Stimulated activated CD8-positive, alpha-beta memory T cell treated with anti-CD3 and anti-CD28 coated beads, Interleukin-15, amount 100 ng/mL, for 24 hours (primary cell): ENCODE measurements around the gene IKZF1.
"Not testable (repeated sequence)": the region's sequence is repeated elsewhere in the genome, so short reads cannot be mapped to it uniquely, and the experiment has no call there.

Experiments used
- DNase-seq: peaks from one replicate; pipeline ENCODE4 v3.0.0-alpha.2; 2020; ENCODE audit warnings: low read depth

IKZF1 gene

DNA sequence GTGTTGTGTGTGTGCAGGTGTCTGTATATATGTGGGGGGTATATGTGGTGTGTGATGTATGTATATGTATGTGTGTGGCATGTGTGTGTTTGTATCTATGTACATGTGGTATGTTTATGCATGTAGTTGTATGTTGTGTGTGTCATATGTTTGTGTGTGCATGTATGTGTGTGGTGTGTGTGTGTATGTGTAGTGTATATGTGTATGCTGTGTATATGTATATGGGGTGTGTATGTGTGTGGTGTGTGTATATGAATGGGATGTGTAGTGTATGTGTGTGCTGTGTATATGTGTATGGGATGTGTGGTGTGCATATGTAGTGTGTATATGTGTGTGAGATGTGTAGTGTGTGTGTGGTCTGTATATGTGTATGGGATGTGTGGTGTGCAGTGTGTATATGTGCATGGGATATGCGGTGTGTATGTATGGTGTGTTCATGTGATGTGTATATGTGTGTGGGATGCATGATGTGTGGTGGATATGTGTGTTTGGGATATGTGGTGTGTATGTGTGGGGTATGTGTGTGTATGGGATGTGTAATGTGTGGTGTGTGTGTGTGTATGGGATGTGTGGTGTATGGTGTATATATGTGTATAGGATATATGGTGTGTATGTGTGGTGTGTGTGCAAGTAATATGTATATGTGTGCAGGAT, 30.0 kb downstream of the IKZF1 start:
- DNase-seq = no peak

DNA sequence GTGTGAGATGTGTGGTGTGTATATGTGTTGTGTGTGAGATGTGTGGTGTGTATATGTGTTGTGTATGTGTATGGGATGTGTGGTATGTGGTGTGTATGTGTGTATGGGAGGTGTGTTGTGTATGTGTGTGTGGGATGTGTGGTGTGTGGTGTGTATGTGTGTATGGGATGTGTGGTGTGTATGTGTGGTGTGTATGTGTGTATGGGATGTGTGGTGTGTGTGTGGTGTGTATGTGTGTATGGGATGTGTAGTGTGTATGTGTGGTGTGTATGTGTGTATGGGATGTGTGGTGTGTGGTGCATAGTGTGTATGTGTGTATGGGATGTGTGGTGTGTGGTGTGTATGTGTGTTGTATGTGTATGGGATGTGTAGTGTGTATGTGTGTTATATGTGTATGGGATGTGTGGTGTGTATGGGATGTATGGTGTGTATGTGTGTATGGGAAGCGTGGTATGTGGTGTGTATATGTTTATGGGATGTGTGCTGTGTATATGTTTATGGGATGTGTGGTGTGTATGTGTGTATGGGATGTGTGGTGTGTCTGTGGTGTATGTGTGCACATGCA, 30.8 kb downstream of the IKZF1 start:
- DNase-seq = no peak

DNA sequence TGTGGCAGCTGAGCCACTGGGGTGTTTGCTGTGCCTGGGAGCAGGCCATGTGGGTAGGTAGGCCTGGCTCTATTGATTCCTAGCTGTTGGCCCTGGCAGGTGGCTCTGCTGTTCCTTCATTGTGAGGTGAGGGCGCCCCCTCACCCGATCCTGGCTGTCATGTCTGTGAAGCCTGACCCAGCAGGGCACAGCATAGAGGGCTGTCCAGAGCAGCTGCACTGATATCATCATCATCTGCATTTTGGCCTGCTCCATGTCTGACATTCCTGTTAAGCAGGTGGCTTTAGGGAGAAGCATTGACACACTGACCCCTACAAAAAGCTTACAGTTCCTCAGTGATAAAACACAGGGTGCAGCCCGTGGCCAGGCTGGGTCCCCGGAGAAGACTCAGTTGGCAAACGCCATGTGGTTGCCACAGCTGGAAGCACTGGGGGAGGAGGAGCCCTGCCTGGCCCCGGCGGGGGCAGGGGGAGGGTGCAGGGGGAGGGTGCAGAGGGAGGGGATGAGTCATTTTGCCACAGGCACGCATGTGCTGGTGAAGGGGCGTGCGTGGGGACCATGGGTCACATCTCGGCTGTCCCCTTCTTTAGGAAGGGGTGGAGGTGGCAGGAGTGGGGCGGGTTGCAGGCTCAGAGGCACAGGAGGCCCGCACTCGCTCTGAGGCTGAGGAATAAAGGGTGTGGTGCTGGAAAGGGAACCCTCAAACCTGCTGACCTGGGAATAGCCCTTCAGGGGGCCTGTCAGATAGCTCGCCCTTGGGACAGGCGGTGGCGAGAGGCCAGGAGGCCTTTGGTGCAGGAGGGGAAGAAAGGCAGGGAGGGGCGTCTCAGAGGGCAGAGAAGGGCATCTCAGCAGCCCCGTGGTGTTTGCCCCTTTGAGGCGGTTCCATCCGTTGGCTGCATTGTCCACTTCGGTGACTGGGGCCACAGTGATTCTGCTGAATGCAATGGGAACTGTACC, 31.6 kb downstream of the IKZF1 start:
- DNase-seq = peak; percentile 52

DNA sequence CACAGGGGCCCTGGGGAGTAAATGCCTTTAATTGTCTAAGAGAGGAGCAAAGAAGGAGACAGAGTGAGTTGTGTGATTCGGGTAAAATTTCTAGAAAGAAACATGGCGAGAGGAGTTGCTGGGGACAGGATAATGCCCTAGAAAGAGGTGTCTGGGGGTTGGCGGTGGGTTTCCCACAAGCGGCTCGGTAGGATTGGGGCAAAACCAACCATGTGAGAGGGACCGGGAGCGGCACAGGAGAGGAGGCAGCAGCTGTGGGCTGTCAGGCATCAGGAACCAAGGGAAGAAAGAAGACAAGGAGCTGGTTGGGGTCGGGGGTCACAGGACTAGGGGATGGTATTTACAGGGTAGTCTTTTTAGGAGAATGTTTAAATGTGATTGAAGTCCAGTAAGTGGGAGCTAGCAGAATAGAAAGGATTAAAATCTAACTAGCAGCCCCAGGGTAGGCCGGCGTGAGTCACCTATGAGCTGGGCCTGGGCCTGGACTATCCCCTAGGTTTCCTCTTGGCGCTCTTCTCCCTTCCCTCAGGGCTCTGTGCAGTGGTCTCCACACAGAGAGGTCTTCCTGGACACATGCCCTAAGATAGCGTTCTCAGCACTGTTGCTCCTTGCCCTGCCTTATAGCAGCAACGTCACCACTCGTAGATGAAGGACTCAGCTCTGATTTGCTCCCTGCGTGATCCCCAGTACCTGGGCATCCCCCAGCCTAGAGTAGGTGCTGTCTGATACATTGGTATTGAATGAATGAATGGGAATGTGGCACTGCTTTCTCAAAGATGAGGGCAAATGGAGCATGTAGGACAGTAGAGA, 32.6 kb downstream of the IKZF1 start:
- no peak for DNase-seq

DNA sequence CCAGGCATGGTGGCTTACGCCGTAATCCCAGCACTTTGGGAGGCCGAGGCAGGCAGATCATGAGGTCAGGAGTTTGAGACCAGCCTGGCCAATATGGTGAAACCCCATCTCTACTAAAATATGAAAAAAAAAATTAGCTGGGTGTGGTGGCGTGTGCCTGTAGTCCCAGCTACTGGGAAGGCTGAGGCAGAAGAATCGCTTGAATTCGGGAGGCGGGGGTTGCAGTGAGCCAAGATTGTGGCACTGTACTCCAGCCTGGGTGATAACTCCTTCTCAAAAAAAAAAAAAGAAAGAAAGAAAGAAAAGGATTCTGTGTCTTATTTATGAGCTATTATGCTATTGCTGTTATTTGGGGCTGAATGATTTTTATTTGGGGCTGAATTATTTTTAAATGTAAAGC, 35.0 kb downstream of the IKZF1 start:
- DNase-seq = not testable (repeated sequence)

DNA sequence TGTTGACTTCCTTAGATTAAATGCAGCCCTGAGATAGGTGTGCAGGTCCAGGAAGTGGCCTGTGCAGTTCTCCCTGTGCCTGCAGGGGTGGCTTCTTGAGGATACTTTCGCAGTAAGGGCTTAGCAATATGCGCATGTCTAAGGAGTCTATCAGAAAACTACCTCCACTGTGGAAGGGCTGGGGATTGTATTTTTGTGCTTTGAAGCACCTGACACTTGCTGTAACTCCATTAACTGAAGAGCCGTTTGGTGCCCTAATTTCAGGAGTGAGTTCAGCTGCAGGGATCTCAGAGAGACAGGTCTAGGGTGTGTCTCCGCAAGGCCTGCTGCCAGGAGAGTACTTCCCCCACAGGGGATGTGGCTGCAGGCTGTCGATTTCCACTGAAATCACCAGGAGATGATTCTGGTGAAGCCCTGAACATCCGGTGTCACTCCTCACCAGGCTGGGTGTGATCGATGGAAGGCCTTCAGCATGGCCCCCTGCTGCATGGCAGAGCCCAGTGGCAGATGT, 35.5 kb downstream of the IKZF1 start:
- no peak for DNase-seq

DNA sequence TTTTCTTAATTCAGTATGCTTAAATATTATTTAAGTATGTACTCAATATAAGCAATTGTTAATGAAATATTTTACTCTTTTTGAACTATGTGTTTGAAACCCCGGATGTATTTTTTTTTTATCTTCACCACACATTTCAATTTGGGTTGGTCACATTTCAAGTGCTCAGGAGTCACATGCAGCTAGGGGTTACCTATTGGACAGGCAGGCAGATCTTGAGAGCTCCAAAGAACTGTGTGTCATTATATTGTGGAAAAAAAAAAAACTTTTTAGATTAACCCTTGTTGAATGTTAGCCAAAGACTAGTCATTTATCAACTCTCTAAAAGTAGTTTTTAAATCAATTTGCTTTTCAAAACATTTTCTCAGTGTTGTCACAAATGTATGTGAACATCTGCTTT, 37.2 kb downstream of the IKZF1 start:
- DNase-seq = no peak

DNA sequence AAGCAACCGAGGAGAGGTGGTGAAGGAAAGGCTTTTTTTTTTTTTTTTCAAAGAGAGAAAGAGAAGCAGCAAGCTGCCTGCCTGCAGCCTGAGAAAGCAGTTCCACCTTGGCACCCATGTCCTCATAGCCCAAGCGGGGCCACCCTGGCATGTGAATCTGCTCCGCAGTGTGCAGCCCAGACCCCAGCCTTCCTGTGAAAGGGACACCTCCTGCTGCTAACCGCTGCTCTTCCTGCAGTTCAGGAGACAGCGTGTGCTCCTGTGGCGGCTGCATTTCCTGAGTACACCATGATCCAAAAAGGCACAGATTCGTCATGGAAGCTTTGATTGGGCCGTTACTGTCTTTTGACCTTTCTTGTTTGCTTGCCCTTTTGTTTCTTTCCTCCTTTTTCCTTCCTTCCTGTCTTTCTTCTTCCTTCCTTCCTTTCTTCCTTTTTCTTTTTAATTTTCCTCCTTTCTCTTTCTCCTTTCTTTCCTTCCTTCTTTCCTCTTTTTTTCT, 38.1 kb downstream of the IKZF1 start:
- no peak for DNase-seq

DNA sequence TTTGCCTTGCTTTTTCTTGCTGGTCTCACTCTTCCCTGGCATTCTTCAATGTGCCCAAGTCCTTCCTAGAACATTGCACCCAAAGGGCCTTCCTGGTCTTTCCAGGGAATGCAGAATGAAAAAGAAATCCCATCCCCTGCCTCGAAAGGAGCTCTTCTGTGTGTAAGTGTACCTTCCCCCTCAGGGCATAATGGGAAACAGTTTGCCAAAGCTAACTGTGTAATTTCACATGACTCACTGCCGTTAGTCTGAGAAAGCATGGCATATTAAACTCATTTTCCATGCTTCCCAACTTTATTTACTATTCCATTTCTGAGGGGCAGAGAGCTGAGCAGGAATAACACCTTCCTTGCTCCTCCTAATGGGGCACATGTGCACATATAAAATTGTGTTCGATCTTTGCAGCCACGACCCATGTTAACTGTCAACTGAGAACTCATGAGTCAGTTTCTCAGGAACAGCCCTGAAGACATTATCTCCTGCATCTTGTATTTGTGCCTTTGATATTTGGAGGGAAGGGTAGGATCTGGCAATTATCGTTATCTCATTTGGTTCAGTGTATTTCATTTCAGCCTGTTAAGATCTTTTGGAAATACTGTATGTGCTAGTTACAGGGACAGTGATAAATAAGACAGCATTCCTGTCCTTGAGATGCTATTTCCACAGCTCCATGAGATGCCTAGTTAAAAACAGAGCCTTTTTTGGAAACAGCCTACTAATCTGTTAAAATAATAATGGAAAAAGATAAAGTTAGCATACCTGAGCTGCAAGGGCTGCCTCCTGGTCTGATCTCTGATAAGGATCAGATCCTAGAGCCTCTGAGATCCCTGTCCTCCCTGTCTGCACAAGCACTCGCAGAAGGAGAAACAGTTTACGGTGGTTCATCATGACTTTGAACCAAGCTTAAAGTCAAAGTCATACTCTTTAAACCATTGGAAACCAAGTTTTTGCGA, 42.3 kb downstream of the IKZF1 start:
- DNase-seq = no peak

DNA sequence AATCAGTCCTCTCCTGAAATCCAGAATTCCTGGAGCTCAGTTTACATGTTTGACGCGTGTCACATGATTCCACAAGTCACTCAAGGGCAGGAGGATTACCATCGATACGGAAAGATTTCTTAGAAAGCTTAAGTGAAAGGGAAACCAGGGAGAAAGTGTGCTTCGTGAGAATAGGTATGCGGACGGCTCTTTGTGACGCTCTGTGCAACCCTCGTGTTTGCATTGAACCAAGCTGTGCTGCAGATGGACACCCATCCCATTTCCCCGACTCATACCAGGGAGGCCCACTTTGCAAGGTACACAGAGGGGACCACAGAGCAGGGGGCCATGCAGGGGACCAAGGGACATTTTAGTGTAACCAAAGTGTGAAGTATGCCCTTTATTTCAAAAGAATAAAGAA, 43.2 kb downstream of the IKZF1 start:
- no peak for DNase-seq

DNA sequence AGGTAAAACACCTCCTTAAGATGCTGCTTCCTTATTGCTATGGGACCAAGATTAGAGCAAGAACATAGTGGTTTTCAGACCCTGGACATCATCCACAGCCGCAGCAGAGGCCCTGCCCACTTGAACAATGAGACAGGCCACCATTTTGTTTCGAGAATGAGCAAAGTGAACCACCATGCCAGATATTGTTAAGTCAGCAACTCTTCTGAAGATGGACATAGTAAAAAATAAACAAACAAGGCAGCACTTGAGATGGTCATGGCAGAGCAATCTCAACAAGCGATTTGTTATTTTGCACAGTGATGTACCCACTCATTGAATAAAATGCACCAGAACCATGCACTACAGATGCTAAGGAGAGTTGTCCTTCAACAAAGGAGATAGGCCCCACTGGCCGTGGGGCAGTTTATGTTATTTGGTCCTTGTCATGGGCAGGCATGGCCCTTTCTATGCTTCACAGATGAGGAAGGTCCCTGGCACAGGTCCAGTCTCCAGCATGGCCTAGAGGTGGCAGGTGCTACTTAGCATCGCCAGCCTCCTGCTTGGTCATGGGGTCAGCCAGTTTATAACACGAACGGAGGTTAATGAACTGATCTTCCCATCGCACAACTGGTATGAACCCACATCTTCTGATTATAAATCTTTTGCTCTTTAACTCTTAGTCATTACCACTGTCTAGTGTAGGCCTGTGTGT, 44.1 kb downstream of the IKZF1 start:
- no peak for DNase-seq

DNA sequence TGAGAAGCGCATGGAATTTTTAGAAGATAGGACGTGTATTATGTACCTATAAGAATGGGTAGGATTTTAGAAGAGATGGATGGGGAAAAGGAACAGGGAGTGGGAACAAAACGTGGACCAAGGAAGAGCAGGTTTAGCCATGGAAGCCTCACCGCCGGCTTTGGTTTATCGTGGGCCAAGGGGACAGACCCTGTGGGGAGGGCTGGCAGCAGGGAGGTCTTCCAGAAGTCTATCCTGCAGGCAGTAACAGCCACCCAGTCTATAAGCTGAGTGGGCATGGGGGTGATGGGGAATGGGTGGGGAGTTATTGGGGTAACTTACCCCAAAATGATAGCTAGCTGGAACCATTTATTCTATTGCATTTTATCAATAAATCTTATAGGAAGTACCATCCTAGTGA, 44.9 kb downstream of the IKZF1 start:
- no peak for DNase-seq

DNA sequence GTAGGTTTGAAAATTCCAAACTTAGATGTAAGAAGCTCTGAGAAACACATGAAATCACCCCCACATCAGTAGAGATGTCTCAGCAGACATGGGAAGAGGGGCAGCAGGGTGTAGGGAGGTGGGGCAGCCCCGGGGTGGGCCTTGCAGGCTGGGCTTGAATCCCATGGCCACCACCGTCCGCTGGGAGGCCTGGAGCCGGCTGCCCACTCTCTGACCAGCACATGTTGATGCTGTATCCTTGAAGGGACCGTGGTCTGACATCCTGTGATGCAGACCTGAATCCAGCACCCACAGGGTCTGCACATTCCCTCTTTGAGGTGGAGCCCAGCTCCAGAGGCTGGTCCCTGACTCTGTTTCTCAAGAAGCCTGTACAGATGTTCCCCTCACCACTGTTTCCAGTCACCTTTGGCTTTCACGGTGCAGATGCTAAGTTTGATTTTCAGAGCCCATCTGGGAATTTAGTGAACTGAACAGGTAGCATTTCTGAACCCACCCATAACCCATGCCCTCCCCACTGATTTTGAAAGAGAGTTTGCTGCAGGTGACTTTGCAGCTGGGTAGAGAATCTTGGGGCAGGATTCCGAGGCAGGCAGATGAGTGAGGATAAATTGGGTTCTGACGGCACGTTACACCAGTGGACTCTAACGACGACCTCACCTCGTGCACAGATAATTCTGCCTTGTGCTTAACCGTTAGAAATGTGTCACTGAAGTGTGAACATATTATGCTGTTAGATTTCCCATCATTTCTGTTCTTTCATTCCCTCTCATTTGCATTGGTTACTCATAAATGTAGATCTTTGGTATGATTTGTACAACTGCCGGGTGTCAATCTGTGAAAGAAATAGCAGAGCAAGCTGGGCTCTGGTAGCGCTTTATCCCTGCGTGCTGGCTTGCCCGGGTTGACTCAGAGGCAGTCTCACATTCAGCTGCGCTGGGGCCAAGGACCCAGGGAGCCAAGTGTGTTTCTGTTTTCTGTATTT, 45.7 kb downstream of the IKZF1 start:
- DNase-seq = no peak

DNA sequence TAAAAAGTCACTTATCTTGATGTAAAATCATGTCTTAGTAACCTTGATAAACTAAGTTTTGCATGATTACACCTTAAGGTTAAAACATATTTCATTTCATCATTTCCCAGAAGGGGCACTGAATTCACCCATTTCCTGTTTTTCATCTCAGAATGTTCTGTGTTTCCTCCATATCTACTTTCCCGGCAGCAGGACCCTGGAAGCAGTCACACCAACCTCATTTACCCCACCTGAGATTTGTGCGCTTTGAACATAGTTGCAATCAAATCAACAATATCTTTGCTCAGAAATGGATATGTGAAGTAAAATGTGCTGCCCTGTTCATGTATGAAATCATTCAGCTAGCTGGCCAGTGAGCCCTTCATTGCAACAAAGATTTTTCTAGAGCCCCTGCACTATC, 46.8 kb downstream of the IKZF1 start:
- DNase-seq = no peak

DNA sequence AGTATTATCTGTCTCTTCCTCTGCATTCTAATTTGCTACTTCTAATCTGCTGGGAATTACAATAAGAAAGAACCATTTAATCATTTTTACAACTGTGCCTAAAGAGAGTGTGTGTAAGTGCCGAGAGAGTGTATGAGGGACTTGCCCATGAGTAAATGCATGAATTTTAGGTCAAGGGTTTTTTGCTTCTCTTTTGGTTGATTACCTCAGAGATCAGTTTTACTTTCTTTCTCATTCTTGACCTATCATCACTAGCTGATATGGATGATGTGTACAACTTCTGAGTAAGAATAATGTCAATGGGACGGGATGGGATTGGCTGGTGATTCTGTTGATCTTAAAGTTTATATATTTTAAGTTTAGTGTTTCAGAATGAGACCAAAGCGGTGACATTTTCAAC, 47.8 kb downstream of the IKZF1 start:
- no peak for DNase-seq

DNA sequence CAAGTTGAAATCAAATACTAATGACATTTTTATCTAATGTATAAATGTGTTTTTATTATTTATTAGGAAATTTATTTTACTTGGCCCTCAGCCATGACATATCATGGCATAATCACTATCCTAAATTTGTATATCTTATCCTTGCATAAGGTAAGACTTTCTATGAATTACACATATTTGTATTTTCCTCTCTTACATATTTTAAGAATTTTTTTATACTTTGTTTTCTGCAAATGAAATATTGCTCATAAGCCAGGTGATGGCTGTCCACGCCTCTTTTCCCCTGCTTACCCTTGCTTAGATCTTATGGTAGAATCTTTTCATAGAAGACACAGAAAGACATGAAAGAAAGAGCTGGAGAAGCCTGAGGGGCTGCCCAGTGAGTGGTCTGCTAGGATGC, 48.2 kb downstream of the IKZF1 start:
- no peak for DNase-seq

DNA sequence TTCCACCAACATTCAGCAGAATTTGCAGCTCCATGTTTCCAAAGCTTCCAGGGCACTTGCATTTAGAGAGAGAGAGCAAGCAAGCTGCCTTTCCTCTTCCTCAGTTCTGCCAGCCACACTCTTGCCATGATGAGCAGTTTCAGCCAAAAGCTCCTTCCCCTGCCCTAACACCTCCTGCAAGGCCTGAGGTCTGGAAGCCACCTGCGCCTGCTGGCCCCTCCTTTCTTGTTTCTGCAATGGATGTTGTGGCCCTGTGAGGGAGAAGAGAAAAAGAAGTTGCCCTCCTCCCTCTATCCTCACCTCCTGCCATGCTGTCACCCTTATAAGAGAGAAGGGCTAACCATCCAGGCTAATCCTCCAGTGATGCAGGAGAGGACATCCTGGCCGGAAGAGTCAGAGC, 48.7 kb downstream of the IKZF1 start:
- no peak for DNase-seq

DNA sequence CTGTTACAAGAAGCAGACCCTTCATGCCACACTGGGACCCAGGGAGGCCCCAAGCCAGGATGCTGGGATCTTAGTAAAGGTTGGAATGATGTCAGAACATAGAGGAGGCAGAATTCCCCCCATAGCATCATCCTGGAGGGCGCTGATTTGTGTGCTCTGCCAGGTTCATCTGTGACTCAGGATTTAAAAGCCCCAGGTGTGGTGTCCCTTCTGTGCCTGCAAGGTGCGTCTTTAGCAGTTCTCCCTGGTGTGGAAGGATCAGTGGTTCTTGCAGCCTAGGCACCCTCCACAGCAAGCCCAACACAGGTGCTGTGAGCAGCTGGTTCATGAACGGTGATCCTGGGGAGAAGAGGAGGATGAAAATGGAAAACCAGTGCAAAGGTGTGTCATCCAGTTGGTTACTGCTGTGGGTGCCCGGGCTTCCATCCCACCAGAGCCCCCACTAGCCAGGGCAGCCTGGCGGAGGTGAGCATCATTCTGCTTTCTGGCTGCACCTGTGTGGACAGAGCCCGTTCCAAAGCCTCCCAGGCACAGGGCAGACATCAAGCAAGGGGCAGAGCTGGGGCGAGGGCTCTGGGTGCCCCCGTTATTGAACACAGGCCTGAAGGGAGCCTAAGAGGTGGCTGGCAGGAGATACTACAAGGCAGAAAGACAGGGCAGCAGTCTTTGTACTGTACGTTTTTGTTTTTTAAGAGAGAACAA, 49.5 kb downstream of the IKZF1 start:
- no peak for DNase-seq
